ENCODE results near the gene CCDC9B.

- TF ChIP-seq EZH2 (IDR thresholded peaks at IDR 0.05) = no peak
- no peak; the same call in 1 of the 2 replicates for TF ChIP-seq POLR2AphosphoS5 (IDR thresholded peaks at IDR 0.05; ENCODE audit: borderline replicate concordance, low read depth, low read length)
- no peak for TF ChIP-seq FOXP2 (optimal IDR thresholded peaks at IDR 0.05; ENCODE audit: control extremely low read depth, extremely low read length, insufficient read depth)
Measured at GRCh38 chr15:40328751-40329150, 12.0 kb downstream of the CCDC9B start.
